Nucleus accumbens (tissue), 56 donors: ENCODE measurements around the gene CYP2C18.
"Not testable (repeated sequence)": the region's sequence is repeated elsewhere in the genome, so short reads cannot be mapped to it uniquely, and the experiment has no call there.

Experiments used
- DNase-seq, 56 donors: peaks; one replicate each; lab custom pipeline; 2025; lab: John Stamatoyannopoulos, UW

CYP2C18 gene

DNA sequence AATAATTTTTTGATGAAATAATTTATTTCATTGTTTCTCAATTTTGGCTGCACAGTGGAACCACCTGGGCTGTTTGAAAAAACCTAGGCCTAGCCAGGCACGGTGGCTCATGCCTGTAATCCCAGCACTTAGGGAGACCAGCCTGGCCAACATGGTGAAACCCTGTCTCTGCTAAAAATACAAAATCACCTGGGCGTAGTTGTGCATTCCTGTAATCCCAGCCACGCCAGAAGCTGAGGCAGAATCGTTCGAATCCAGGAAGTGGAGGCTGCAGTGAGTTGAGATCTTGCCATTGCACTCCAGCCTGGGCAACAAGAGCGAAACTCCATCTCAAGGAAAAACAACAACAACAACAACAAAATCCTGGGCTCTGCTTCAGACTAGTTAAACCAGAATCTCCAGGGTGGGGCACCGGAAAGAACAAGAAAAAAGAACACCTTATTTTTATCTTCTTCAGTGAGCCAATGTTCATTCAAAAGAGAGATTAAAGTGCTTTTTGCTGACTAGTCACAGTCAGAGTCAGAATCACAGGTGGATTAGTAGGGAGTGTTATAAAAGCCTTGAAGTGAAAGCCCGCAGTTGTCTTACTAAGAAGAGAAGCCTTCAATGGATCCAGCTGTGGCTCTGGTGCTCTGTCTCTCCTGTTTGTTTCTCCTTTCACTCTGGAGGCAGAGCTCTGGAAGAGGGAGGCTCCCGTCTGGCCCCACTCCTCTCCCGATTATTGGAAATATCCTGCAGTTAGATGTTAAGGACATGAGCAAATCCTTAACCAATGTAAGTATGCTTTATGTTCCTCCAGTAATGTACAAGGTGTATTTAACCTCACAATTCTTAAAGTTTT lies at the start of gene CYP2C18:
CYP2C18 (plus strand) TSS at position 516 of the 841 bp plus-strand sequence; CDS start at position 607, 91 bp downstream.
- DNase-seq: no peak

- DNase-seq: not testable (repeated sequence)
Observed at GRCh38 chr10:94638097-94638496, 45.4 kb upstream of the CYP2C18 start.

- DNase-seq: no peak
Observed at GRCh38 chr10:94639902-94640301, 43.6 kb upstream of the CYP2C18 start.

DNA sequence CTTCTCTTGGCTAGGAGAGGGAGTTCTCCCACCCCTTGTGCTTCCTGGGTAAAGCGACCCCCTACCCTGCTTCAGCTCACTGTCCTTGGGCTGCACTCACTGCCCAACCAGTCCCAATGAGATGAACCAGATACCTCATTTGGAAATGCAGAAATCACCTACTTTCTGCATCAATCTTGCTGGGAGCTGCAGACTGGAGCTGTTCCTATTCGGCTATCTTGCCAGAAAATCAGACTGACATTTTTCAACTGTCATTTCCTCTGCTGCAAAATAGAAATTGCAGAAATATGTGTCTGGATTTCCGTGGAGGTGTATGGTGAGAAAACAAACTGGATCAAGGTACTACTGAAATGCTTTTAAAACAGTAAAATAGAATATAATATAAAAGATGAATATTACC lies 43.0 kb upstream of the CYP2C18 start:
- no peak for DNase-seq

GRCh38 chr10:94641480-94641879 lies 42.0 kb upstream of the CYP2C18 start:
- DNase-seq: no peak

DNA sequence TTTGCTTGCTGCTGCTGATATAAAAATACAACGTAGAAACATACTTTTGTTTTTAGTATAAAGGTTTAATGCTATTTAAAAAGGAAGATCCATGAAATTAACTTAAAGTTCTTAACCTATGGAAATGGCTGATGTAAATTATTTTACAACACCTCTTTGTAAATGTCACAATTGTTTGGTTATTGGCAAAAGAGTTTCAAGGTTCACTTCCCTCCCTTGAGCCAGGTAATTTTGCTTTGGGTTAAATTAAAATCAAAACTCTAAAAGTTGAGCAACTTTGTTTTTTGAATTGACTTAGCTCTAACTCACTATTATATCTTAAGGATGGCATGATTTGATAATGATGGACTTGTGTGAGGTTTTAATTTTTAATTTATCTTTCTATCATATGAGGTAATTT lies 39.2 kb upstream of the CYP2C18 start:
- DNase-seq: no peak

DNA sequence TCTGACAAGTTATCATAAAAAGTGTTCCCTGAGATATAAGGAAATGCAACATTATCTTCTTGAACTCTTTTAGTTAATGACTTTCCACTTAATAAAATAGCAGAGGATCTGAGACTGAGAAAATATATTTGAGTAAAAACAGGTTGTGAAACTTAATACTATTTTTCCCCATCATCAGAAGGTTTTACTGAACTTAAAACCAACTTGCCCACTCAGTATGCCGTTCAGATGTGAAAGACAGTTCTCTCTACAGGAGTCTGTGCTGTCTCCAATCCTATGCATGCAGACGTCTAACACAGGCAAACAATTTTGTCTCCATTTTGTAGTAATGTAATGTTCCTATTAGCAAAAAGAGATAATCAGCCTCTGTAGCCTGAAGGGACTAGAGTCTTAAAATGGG lies 38.2 kb upstream of the CYP2C18 start:
- no peak for DNase-seq

- not testable (repeated sequence) for DNase-seq
Observed at GRCh38 chr10:94655201-94655600, 28.3 kb upstream of the CYP2C18 start.

GRCh38 chr10:94663061-94663460 lies 20.5 kb upstream of the CYP2C18 start:
- DNase-seq: not testable (repeated sequence)

- DNase-seq: no peak
Observed at GRCh38 chr10:94666391-94667102, 17.0 kb upstream of the CYP2C18 start.

DNA sequence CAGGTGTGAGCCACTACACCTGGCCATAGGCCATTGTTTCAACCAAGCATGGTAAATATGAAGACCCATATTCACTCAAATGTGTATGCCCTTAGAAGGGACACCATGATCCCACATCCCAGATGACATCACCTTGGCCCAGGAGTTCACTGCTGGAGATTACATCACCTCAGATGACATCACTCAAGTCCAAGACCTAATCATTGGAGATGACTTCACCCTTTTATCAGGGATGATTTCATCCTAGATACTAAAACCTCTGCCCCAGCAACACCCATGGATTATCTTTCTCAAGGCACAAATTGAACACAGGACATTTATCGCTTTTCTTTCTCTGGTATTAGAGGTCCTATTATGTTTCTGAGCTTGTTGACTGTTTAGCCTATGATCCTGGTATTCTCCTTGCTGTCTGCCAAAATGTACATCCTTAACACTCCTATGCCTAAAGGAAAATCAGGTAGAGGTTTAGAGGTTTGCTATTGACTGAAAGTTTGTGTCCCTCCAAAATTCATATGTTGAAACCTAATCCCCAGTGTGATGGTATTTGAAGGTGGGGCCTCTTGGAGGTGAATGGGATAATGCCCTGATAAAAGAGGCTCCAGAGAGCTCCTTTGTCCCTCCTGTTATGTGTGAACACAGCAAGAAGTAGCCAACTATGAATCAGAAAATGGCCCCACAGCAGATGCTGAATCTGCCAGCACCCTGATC lies 9.8 kb upstream of the CYP2C18 start:
- DNase-seq: no peak

DNA sequence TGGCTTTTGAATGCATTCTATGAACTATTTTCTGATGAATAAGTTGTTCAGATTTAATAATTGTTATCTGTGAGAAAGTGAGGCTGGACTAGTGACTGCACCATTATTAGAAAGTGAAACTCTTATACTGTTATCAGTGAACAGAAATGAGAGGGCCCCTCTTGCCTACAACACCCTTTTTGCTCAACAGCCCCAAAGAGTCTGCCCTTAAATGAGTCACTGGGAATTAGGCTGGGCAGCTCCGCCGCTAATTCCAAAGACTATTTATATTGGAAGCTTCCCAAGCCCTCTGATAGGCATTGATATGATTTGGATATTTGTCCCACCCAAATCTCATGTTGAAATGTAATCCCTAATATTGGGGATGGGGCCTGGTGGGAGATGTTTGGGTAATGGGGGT lies 7.0 kb upstream of the CYP2C18 start:
- no peak for DNase-seq

DNA sequence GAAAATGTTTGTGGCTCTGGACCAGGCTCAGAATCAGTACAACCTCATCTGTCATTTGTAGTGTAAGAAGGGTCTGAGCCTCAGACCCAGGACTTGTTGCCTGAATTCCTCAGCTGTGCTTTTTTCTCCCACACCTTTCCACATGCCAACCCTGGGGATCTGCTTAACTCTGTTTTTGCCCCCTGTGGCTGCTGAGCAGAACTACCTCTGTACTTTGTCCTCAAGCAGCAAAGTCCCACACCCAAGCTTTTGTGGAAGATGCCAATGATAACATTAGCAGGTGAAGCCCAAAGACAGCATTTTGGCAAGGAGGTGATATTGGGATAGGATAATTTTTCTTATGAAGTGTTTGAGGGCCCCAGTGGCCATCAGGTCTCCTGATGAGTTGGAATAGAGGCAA lies 5.8 kb upstream of the CYP2C18 start:
- no peak for DNase-seq

DNA sequence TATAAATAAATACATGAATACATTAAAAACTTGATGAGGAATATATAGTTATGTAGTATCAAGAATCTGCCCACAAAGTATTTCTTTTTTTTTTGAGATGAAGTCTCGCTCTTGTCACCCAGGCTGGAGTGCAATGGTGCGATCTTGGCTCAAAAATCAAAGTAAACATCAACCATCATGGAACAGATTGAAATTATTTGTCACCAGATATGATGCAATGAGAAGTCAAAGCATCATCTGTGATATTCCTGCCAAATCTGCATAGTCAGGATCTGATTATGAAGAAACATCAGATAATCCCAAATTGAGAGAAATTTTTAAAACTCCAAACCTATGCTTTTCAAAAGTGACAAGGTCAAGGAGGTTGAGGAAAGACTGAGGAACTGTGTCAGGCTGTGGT lies 5.1 kb upstream of the CYP2C18 start:
- DNase-seq: no peak

GRCh38 chr10:94680544-94680943 lies 3.0 kb upstream of the CYP2C18 start:
- DNase-seq: no peak

- not testable (repeated sequence) for DNase-seq
Observed at GRCh38 chr10:94682636-94683035, 893 bp upstream of the CYP2C18 start.

DNA sequence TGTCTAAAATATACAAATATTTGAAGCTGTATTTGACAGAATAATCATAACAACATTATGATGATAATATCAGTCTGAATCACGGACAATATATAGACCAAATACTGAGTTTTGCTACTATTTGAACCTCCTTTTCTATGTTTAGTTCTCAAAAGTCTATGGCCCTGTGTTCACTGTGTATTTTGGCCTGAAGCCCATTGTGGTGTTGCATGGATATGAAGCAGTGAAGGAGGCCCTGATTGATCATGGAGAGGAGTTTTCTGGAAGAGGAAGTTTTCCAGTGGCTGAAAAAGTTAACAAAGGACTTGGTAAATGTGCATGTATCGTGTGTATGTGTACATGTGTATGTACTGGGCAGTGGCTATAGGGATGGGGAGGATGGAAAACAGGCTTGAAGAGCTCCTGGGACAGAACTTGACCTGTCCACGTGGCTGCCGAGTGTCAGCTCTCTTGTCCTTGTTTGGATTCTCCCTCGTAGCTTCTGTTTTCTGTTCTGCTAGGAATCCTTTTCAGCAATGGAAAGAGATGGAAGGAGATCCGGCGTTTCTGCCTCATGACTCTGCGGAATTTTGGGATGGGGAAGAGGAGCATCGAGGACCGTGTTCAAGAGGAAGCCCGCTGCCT lies 4.2 kb downstream of the CYP2C18 start:
- DNase-seq: no peak

GRCh38 chr10:94706089-94706488 lies 22.6 kb downstream of the CYP2C18 start:
- no peak for DNase-seq

DNA sequence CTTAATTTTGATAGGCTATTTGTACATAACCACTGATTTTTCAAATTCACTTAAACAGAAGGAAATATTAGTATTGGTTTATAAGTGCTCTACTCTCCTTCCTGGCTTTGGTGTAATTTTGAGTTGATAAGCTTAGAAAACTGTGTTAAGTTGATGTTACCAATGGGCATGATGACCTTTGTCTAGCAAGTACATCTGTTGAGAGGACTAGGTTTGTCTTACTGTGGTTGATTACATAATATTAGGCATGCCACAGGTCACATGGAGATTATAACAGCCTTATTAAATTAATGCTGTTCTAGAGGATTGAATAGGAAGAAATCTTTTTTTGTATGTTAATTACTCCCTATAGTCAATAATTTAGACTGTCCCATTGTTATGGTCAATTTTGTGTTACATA lies 27.0 kb downstream of the CYP2C18 start:
- no peak for DNase-seq

GRCh38 chr10:94725871-94726270 lies 42.3 kb downstream of the CYP2C18 start:
- no peak for DNase-seq

DNA sequence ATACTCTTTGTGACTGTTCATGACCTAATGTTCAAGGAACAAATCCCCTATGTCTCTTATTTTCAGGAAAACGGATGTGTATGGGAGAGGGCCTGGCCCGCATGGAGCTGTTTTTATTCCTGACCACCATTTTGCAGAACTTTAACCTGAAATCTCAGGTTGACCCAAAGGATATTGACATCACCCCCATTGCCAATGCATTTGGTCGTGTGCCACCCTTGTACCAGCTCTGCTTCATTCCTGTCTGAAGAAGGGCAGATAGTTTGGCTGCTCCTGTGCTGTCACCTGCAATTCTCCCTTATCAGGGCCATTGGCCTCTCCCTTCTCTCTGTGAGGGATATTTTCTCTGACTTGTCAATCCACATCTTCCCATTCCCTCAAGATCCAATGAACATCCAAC lies 51.7 kb downstream of the CYP2C18 start:
- DNase-seq: no peak
